Naive thymus-derived CD4-positive, alpha-beta T cell (primary cell): ENCODE measurements around the gene TIMP2. TPM values are rescaled to one million over a fixed set of nuclear protein-coding genes. Genes with fewer than 3 reads are reported as not detected.
A peak's percentile ranks its signal among the peaks of the same experiment; 100 is the strongest.

Experiments used
- ATAC-seq: fragments of 150-1000 bp; cut with Tn5 transposase; 2 replicates; pipeline ENCODE4 v1.10.0; 2021; ENCODE audit warnings: mild to moderate bottlenecking, moderate library complexity
- CTCF ChIA-PET: fragments of 350-600 bp; sonication (Branson Sonifier 250); formaldehyde crosslinking; loops from one replicate; lab custom pipeline; 2021; ENCODE audit warnings: antibody characterized with exemption; lab: Charles Lee
- POLR2A ChIA-PET: fragments of 350-600 bp; sonication (Branson Sonifier 250); formaldehyde crosslinking; loops from one replicate; lab custom pipeline; 2021; ENCODE audit warnings: antibody characterized with exemption, inconsistent platforms; lab: Charles Lee
- DNase-seq, 9 donors: peaks; one replicate each; pipeline versions ENCODE4 v3.0.0 to v3.0.0-alpha.2; 2020 to 2022; ENCODE audit warnings: mixed read lengths in 1 of 9
- H3K27ac ChIP-seq: one replicate; pipeline ENCODE4 v1.7.0; 2013; ENCODE audit warnings: mild to moderate bottlenecking, low read depth, low read length, moderate library complexity
- H3K27me3 ChIP-seq, 2 donors: one replicate each; pipeline ENCODE4 v1.7.0; 2013; ENCODE audit warnings: low read length in 2 of 2, mild to moderate bottlenecking in 2 of 2, moderate library complexity in 2 of 2; ENCODE audit not compliant: control insufficient read depth in 2 of 2, insufficient read depth in 2 of 2
- H3K36me3 ChIP-seq, 3 experiments: 1 replicate in 2 of 3; 2 replicates in 1 of 3; pipeline ENCODE4 v1.7.0; 2013; ENCODE audit warnings: low read length in 3 of 3, mild to moderate bottlenecking in 3 of 3, moderate library complexity in 1 of 3; ENCODE audit not compliant: insufficient read depth in 3 of 3, control insufficient read depth in 2 of 3
- H3K4me1 ChIP-seq, 2 donors: one replicate each; pipeline ENCODE4 v1.7.0; 2013; ENCODE audit warnings: low read length in 2 of 2, mild to moderate bottlenecking in 2 of 2, moderate library complexity in 1 of 2; ENCODE audit not compliant: control insufficient read depth in 2 of 2, insufficient read depth in 2 of 2
- H3K4me3 ChIP-seq: 2 replicates; pipeline ENCODE4 v1.7.0; 2013; ENCODE audit warnings: mild to moderate bottlenecking, low read length
- H3K9me3 ChIP-seq, 3 experiments: 1 replicate in 2 of 3; 2 replicates in 1 of 3; pipeline ENCODE4 v1.7.0; 2013; ENCODE audit warnings: low read length in 3 of 3; ENCODE audit not compliant: control insufficient read depth in 2 of 3
- H3K27ac Mint-ChIP-seq, 9 donors: one replicate each; pipeline ENCODE4 v1.8.0; 2020 to 2022; ENCODE audit warnings: mixed read lengths in 9 of 9, mild to moderate bottlenecking in 8 of 9, moderate library complexity in 5 of 9, inconsistent platforms in 2 of 9
- H3K27me3 Mint-ChIP-seq, 5 donors: one replicate each; pipeline ENCODE4 v1.8.0; 2021 to 2022; ENCODE audit warnings: mixed read lengths in 5 of 5, mild to moderate bottlenecking in 1 of 5
- H3K36me3 Mint-ChIP-seq, 5 donors: one replicate each; pipeline ENCODE4 v1.8.0; 2020 to 2022; ENCODE audit warnings: mixed read lengths in 5 of 5, mild to moderate bottlenecking in 3 of 5, inconsistent platforms in 1 of 5
- H3K4me1 Mint-ChIP-seq, 7 donors: one replicate each; pipeline ENCODE4 v1.8.0; 2020 to 2022; ENCODE audit warnings: mixed read lengths in 7 of 7, mild to moderate bottlenecking in 3 of 7, inconsistent platforms in 1 of 7
- H3K4me3 Mint-ChIP-seq, 10 donors: one replicate each; pipeline ENCODE4 v1.8.0; 2020 to 2022; ENCODE audit warnings: mild to moderate bottlenecking in 10 of 10, mixed read lengths in 10 of 10, moderate library complexity in 6 of 10, inconsistent platforms in 2 of 10
- H3K9me3 Mint-ChIP-seq, 11 donors: one replicate each; pipeline ENCODE4 v1.8.0; 2020 to 2022; ENCODE audit warnings: mixed read lengths in 11 of 11, mild to moderate bottlenecking in 4 of 11, inconsistent platforms in 1 of 11, moderate library complexity in 1 of 11
- intact Hi-C, 2 donors: fragments of 100-400 bp; cut with micrococcal nuclease; formaldehyde crosslinking; loops; one replicate each; pipeline ENCODE4 v1.15.1; 2023
- polyA plus RNA-seq, 2 donors: library from polyadenylated mRNA; unstranded; fragments of 300-500 nt; fragmentation: Illumina TruSeq; gene quantifications; one replicate each; pipeline ENCODE4 v1.2.3, GENCODE V29; 2021
- total RNA-seq, 6 experiments: library from RNA in 5 of 6; stranded (reverse) in 5 of 6; gene quantifications; 1 replicate in 5 of 6; 2 replicates in 1 of 6; pipeline ENCODE4 v1.2.3 and lab custom pipeline; 2021 to 2026

Gene TIMP2
- total and polyA plus RNA-seq, 7 experiments from 2014 or later, result 0.23 to 46.1 (median 5.7) TPM

DNA sequence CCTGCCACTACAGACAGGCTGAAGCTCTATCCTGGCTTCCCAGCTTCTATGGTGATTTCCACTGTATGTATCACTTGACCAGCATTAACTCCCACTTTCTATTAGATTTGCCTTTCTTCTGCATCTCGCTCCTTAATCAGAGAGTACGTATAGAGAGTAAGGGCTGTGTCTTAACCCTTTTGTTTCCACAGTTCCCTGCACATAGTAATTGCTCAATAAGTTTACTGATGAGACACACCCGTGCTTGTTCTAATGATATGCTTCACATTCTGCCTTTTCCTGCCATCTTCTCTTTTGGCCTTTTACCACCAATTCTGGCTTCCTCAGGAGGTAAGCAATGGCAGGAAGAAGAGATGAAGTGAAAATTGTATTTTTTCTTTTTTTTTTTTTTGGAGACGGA is 64.0 kb downstream of the TIMP2 start:
- ChIA-PET POLR2A (interaction anchor here (0.6 kb wide), 1 partner anchor 79 kb away, joined by 3 read pairs; the partner anchor contains the start of gene CYTH1), CTCF (no interaction called here)
- H3K27ac Mint-ChIP-seq, result no peak overlapping the region
- H3K9me3 ChIP-seq, result no peaks in the 10 kb centered on the region
- intact Hi-C loops, result no loop called here
- no peaks in the 10 kb centered on the region for H3K9me3 Mint-ChIP-seq
- no peak overlapping the region for H3K4me3 Mint-ChIP-seq
- no peak for DNase-seq
- H3K27me3 ChIP-seq, result no peaks in the 10 kb centered on the region
- ATAC-seq, result no peak
- no peaks in the 10 kb centered on the region for H3K36me3 Mint-ChIP-seq
- peaks cover 0 to 6% (median 4%) of the 10 kb centered on the region in 7 donors for H3K4me1 Mint-ChIP-seq
- H3K4me3 ChIP-seq, result no peak overlapping the region
- H3K36me3 ChIP-seq, result no peaks in the 10 kb centered on the region
- no peak overlapping the region for H3K27ac ChIP-seq
- H3K27me3 Mint-ChIP-seq, result peaks cover 0 to 4% (median 0%) of the 10 kb centered on the region in 5 donors
- no peaks in the 10 kb centered on the region for H3K4me1 ChIP-seq

DNA sequence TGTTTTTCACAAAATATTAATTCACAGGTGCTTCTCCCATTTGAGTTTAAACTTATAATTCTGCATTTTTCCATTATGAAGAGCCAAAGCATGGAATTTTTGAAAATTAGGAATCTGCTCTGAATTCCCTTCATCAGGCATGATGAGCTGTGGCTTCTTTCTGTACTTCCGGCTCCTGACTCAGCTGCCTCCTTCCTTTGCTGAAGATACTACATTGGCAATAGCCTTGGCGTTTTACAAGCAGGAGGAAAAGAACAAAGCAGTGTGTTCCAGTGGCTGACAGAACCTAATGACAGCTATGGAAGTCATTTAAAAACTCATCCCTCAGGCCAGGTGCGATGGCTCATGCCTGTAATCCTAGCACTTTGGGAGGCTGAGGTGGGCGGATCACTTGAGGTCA is 66.1 kb downstream of the TIMP2 start:
- H3K36me3 ChIP-seq, result no peaks in the 10 kb centered on the region
- no peaks in the 10 kb centered on the region for H3K9me3 ChIP-seq
- ATAC-seq, result no peak
- ChIA-PET POLR2A (no interaction called here), CTCF (no interaction called here)
- H3K9me3 Mint-ChIP-seq, result no peaks in the 10 kb centered on the region
- H3K27ac ChIP-seq, result no peak overlapping the region
- no peak overlapping the region for H3K4me3 ChIP-seq
- H3K27me3 ChIP-seq, result no peaks in the 10 kb centered on the region
- H3K27ac Mint-ChIP-seq, result no peak overlapping the region
- DNase-seq, result no peak
- no peaks in the 10 kb centered on the region for H3K36me3 Mint-ChIP-seq
- H3K4me1 Mint-ChIP-seq, result no peaks in the 10 kb centered on the region
- no peak overlapping the region for H3K4me3 Mint-ChIP-seq
- intact Hi-C loops, result no loop called here
- peaks cover 0 to 1% (median 0%) of the 10 kb centered on the region in 5 donors for H3K27me3 Mint-ChIP-seq
- no peaks in the 10 kb centered on the region for H3K4me1 ChIP-seq

- CTCF ChIA-PET, result no interaction called here
- H3K27ac Mint-ChIP-seq, result no peak overlapping the region
These were observed 67.9 kb downstream of the TIMP2 start for GRCh38 chr17:78857266-78857665.

DNA sequence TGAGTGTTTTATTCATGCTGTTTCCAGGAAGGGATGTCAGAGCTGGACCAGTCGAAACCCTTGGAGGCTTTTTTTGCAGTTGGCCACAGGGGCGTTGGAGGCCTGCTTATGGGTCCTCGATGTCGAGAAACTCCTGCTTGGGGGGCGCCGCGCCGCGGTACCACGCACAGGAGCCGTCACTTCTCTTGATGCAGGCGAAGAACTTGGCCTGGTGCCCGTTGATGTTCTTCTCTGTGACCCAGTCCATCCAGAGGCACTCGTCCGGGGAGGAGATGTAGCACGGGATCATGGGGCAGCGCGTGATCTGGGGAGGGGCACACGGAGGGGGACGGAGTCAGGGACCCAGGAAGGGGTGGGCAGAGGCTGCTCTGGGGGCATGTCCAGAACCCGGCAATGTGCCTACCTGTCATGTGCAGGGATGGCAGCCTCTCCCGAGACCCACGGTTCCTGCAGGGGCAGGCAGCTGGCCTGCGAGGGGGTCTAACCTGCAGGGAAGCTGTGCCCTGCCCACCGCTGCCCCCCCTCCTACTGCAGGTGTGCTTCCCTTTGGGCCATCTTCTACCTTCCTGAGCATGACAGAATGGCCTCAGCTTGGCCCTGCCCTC is 69.5 kb downstream of the TIMP2 start:
- Histone ChIP-seq H3K4me3 (no peak overlapping the region), H3K27me3 (no peaks in the 10 kb centered on the region), H3K4me1 (no peaks in the 10 kb centered on the region), H3K36me3 (no peaks in the 10 kb centered on the region), H3K9me3 (no peaks in the 10 kb centered on the region), H3K27ac (no peak overlapping the region)
- Mint-ChIP-seq H3K27ac (no peak overlapping the region), H3K4me1 (no peaks in the 10 kb centered on the region), H3K4me3 (no peak overlapping the region), H3K9me3 (no peaks in the 10 kb centered on the region), H3K27me3 (peaks cover 0 to 1% (median 0%) of the 10 kb centered on the region in 5 donors), H3K36me3 (no peaks in the 10 kb centered on the region)
- DNase-seq, result no peak
- ChIA-PET CTCF (no interaction called here), POLR2A (no interaction called here)
- ATAC-seq, result no peak
- intact Hi-C loops, result no loop called here

More at GRCh38 chr17:78857266-78857665, 67.9 kb downstream of the TIMP2 start:
- intact Hi-C loops, result no loop called here
- Mint-ChIP-seq H3K36me3 (no peaks in the 10 kb centered on the region), H3K4me1 (no peaks in the 10 kb centered on the region), H3K4me3 (no peak overlapping the region), H3K9me3 (no peaks in the 10 kb centered on the region), H3K27me3 (peaks cover 0 to 1% (median 0%) of the 10 kb centered on the region in 5 donors)
- Histone ChIP-seq H3K4me1 (no peaks in the 10 kb centered on the region), H3K27me3 (no peaks in the 10 kb centered on the region), H3K27ac (no peak overlapping the region), H3K9me3 (no peaks in the 10 kb centered on the region), H3K4me3 (no peak overlapping the region), H3K36me3 (no peaks in the 10 kb centered on the region)
- DNase-seq (no peak), ATAC-seq (no peak)
- POLR2A ChIA-PET, result no interaction called here

GRCh38 chr17:78854508-78854907 is 70.7 kb downstream of the TIMP2 start:
- intact Hi-C loops, result no loop called here
- peak overlapping the region in 1 of 9 donors; percentile 13 for H3K27ac Mint-ChIP-seq
- no peaks in the 10 kb centered on the region for H3K9me3 Mint-ChIP-seq
- Histone ChIP-seq H3K9me3 (no peaks in the 10 kb centered on the region), H3K27ac (no peak overlapping the region), H3K4me3 (no peak overlapping the region), H3K4me1 (no peaks in the 10 kb centered on the region), H3K36me3 (no peaks in the 10 kb centered on the region), H3K27me3 (no peaks in the 10 kb centered on the region)
- ChIA-PET CTCF (interaction anchor here (0.6 kb wide), 1 partner anchor 147 kb away, joined by 3 read pairs; no protein-coding TSS in a partner anchor), POLR2A (no interaction called here)
- H3K36me3 Mint-ChIP-seq, result no peaks in the 10 kb centered on the region
- H3K4me1 Mint-ChIP-seq, result no peaks in the 10 kb centered on the region
- ATAC-seq, result no peak
- H3K4me3 Mint-ChIP-seq, result no peak overlapping the region
- no peak for DNase-seq
- no peaks in the 10 kb centered on the region for H3K27me3 Mint-ChIP-seq

GRCh38 chr17:78853926-78854394 is 71.2 kb downstream of the TIMP2 start:
- H3K9me3 ChIP-seq, result no peaks in the 10 kb centered on the region
- Mint-ChIP-seq H3K27ac (peak overlapping the region in 1 of 9 donors; percentile 62), H3K27me3 (no peaks in the 10 kb centered on the region), H3K4me3 (no peak overlapping the region), H3K4me1 (no peaks in the 10 kb centered on the region), H3K9me3 (no peaks in the 10 kb centered on the region), H3K36me3 (no peaks in the 10 kb centered on the region)
- H3K27ac ChIP-seq, result no peak overlapping the region
- H3K4me3 ChIP-seq, result no peak overlapping the region
- POLR2A ChIA-PET, result no interaction called here
- H3K4me1 ChIP-seq, result no peaks in the 10 kb centered on the region
- H3K36me3 ChIP-seq, result no peaks in the 10 kb centered on the region
- no peaks in the 10 kb centered on the region for H3K27me3 ChIP-seq
- ATAC-seq (no peak), DNase-seq (no peak)
- intact Hi-C loops, result no loop called here
- CTCF ChIA-PET, result interaction anchor here (1.5 kb wide), 1 partner anchor 12 kb away, joined by 5 read pairs; no protein-coding TSS in a partner anchor

DNA sequence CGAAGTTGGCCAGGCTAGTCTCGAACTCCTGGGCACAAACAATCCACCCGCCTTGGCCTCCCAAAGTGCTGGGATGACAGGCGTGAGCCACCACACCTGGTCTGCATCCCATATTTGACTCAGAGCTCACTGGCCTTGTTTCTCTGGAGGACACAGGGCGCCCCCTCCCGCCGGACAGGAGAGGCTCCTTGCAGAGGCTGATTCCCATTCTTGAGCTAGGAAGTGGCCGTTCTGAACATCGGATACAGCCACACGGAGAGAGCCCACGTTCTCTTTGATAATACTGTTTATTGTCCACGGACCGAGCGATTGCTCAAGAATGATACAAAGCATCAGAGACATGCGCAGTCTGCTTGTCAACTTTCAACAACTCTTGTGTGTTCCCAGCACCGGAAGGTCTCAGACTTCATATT is 72.5 kb downstream of the TIMP2 start:
- no peak overlapping the region for H3K4me3 Mint-ChIP-seq
- Histone ChIP-seq H3K27ac (no peak overlapping the region), H3K36me3 (no peaks in the 10 kb centered on the region), H3K4me3 (no peak overlapping the region), H3K4me1 (no peaks in the 10 kb centered on the region), H3K9me3 (no peaks in the 10 kb centered on the region), H3K27me3 (no peaks in the 10 kb centered on the region)
- H3K36me3 Mint-ChIP-seq, result no peaks in the 10 kb centered on the region
- H3K4me1 Mint-ChIP-seq, result no peaks in the 10 kb centered on the region
- ATAC-seq (no peak), DNase-seq (no peak)
- intact Hi-C loops, result no loop called here
- H3K27ac Mint-ChIP-seq, result no peak overlapping the region
- ChIA-PET CTCF (interaction anchor here (1.5 kb wide), 1 partner anchor 13 kb away, joined by 5 read pairs; no protein-coding TSS in a partner anchor), POLR2A (interaction anchor here (0.8 kb wide), 1 partner anchor 73 kb away, joined by 3 read pairs; no protein-coding TSS in a partner anchor)
- H3K27me3 Mint-ChIP-seq, result no peaks in the 10 kb centered on the region
- H3K9me3 Mint-ChIP-seq, result no peaks in the 10 kb centered on the region
